B cell (primary cell): ENCODE measurements around the gene DSTYK. TPM values are rescaled to one million over a fixed set of nuclear protein-coding genes. Genes with fewer than 3 reads are reported as not detected.

Experiments
- ATAC-seq: fragments of 200-7000 bp; cut with Tn5 transposase; one replicate; pipeline ENCODE4 v1.10.0; 2021; ENCODE audit warnings: low read depth, mild to moderate bottlenecking, moderate number of reproducible peaks, moderate library complexity
- CTCF ChIA-PET: fragments of 350-600 bp; sonication (Branson Sonifier 250); formaldehyde crosslinking; loops from one replicate; lab custom pipeline; 2021; ENCODE audit warnings: antibody characterized with exemption, inconsistent platforms; lab: Charles Lee
- POLR2A ChIA-PET: fragments of 350-600 bp; sonication (Branson Sonifier 250); formaldehyde crosslinking; loops from one replicate; lab custom pipeline; 2021; ENCODE audit warnings: antibody characterized with exemption; lab: Charles Lee
- DNase-seq: peaks from one replicate; pipeline ENCODE4 v3.0.0; 2013
- H2AFZ ChIP-seq: 2 replicates; pipeline ENCODE4 v1.6.1; 2012; ENCODE audit warnings: mild to moderate bottlenecking, low read depth, low read length; ENCODE audit not compliant: insufficient read depth, poor library complexity, severe bottlenecking
- H3K27ac ChIP-seq, 2 donors: 1 replicate in 1 of 2; 2 replicates in 1 of 2; pipeline ENCODE4 v1.5.1; 2012 to 2013; ENCODE audit warnings: low read length in 2 of 2, mild to moderate bottlenecking in 2 of 2, moderate library complexity in 1 of 2
- H3K27me3 ChIP-seq, 4 experiments: fragments of 200-600 bp in 1 of 4; sonication (generic) in 1 of 4; replicated peaks in 1 of 4; 1 replicate in 2 of 4; 2 replicates in 2 of 4; pipeline versions ENCODE4 v1.6.1 to v1.7.0; 2013 to 2016; ENCODE audit warnings: low read length in 3 of 4, mild to moderate bottlenecking in 2 of 4, mixed read lengths in 1 of 4, moderate library complexity in 1 of 4; ENCODE audit not compliant: insufficient read depth in 4 of 4, control insufficient read depth in 3 of 4; ENCODE audit errors: control extremely low read depth in 1 of 4
- H3K36me3 ChIP-seq, 2 experiments: replicated peaks in 1 of 2; 1 replicate in 1 of 2; 2 replicates in 1 of 2; pipeline versions ENCODE4 v1.6.1 to v1.7.1; 2013; ENCODE audit warnings: low read length in 1 of 2; ENCODE audit not compliant: insufficient read depth in 2 of 2, control insufficient read depth in 1 of 2; ENCODE audit errors: control extremely low read depth in 1 of 2, extremely low read depth in 1 of 2
- H3K4me1 ChIP-seq, 2 donors: fragments of 200-600 bp in 1 of 2; sonication (generic) in 1 of 2; 1 replicate in 1 of 2; 2 replicates in 1 of 2; pipeline versions ENCODE4 v1.5.1 to v1.6.1; 2013 to 2017; ENCODE audit warnings: low read length in 2 of 2; ENCODE audit not compliant: control insufficient read depth in 2 of 2, insufficient read depth in 2 of 2
- H3K4me2 ChIP-seq: replicated peaks from 2 replicates; pipeline ENCODE3; 2012; ENCODE audit warnings: mild to moderate bottlenecking, low read depth, low read length; ENCODE audit not compliant: poor library complexity, severe bottlenecking
- H3K4me3 ChIP-seq, 5 experiments: fragments of 200-600 bp in 1 of 5; sonication (generic) in 1 of 5; 1 replicate in 3 of 5; 2 replicates in 2 of 5; pipeline versions ENCODE4 v1.5.1 to v1.7.0; 2011 to 2016; ENCODE audit warnings: low read length in 4 of 5, mild to moderate bottlenecking in 4 of 5, low read depth in 2 of 5, control low read depth in 1 of 5, moderate library complexity in 1 of 5; ENCODE audit not compliant: insufficient read depth in 1 of 5; ENCODE audit errors: control extremely low read depth in 1 of 5, extremely low read depth in 1 of 5
- H3K79me2 ChIP-seq: fragments of 200-600 bp; sonication (generic); one replicate; pipeline ENCODE4 v1.6.0; 2016; ENCODE audit warnings: low read length; ENCODE audit not compliant: control insufficient read depth, insufficient read depth
- H3K9ac ChIP-seq: fragments of 200-600 bp; sonication (generic); 2 replicates; pipeline ENCODE4 v1.6.1; 2017; ENCODE audit warnings: mild to moderate bottlenecking, low read length, moderate library complexity
- H3K9me3 ChIP-seq, 3 donors: one replicate each; pipeline versions ENCODE4 v1.6.1 to v1.7.1; 2013; ENCODE audit warnings: low read length in 2 of 3; ENCODE audit not compliant: control insufficient read depth in 2 of 3, insufficient read depth in 1 of 3; ENCODE audit errors: control extremely low read depth in 1 of 3
- H4K20me1 ChIP-seq: 2 replicates; pipeline ENCODE4 v1.6.0; 2012; ENCODE audit warnings: mild to moderate bottlenecking, low read length; ENCODE audit not compliant: insufficient read depth, control insufficient read depth, poor library complexity, severe bottlenecking
- H3K27ac Mint-ChIP-seq: one replicate; pipeline ENCODE4 v1.8.0; 2021; ENCODE audit warnings: mixed read lengths
- H3K27me3 Mint-ChIP-seq: one replicate; pipeline ENCODE4 v1.8.0; 2021; ENCODE audit warnings: mixed read lengths
- H3K4me1 Mint-ChIP-seq: one replicate; pipeline ENCODE4 v1.8.0; 2021; ENCODE audit warnings: mixed read lengths
- H3K4me3 Mint-ChIP-seq: one replicate; pipeline ENCODE4 v1.8.0; 2021; ENCODE audit warnings: mixed read lengths
- H3K9me3 Mint-ChIP-seq: one replicate; pipeline ENCODE4 v1.8.0; 2022; ENCODE audit warnings: mixed read lengths; ENCODE audit not compliant: insufficient read depth
- CTCF ChIP-seq: fragments of 200-600 bp; IDR thresholded peaks from one replicate; pipeline ENCODE4 v1.8.0; 2022; ENCODE audit warnings: antibody characterized with exemption, mild to moderate bottlenecking
- EZH2 ChIP-seq: IDR thresholded peaks from 2 replicates; pipeline ENCODE4 v1.6.1; 2012; ENCODE audit warnings: borderline replicate concordance, low read depth, mild to moderate bottlenecking, moderate library complexity, low read length; ENCODE audit not compliant: insufficient read depth, poor library complexity, severe bottlenecking
- WGBS: methylation state at CpG from one replicate; pipeline ENCODE4 v1.1.5; 2013; ENCODE audit warnings: missing lambda C conversion rate; ENCODE audit not compliant: insufficient coverage; 5-methylcytosine and 5-hydroxymethylcytosine counted together
- intact Hi-C: fragments of 100-400 bp; cut with micrococcal nuclease; formaldehyde crosslinking; loops from one replicate; pipeline ENCODE4 v1.10.0; 2022
- polyA plus RNA-seq: library from polyadenylated mRNA; depleted of rRNA; stranded (reverse); fragments of >200 nt; gene quantifications from 2 replicates; pipeline ENCODE4 v1.2.3, GENCODE V29; 2012
- total RNA-seq, 2 donors: library from RNA; stranded (reverse); fragments of 120-200 nt in 1 of 2; gene quantifications; 1 replicate in 1 of 2; 2 replicates in 1 of 2; pipeline versions ENCODE4 v1.2.3 to v1.2.4, GENCODE V29; 2013 to 2022

DSTYK gene
- total and polyA plus RNA-seq, 2 donors (not counting 1 experiment from before 2014, with no cell fraction given): 3.6 to 15.7 TPM

- ChIA-PET POLR2A (no interaction called here), CTCF (interaction anchor here (0.8 to 3.9 kb wide), 2 partner anchors 8 to 159 kb away, joined by 4 to 16 read pairs; partner anchors contain the start of gene TMCC2)
- TF ChIP-seq CTCF (no peak), EZH2 (no peak)
- H3K36me3 ChIP-seq: no peaks in the 10 kb centered on the region
- Mint-ChIP-seq H3K4me1 (peaks cover 1% of the 10 kb centered on the region), H3K4me3 (no peak overlapping the region), H3K27ac (no peak overlapping the region), H3K9me3 (no peaks in the 10 kb centered on the region), H3K27me3 (peaks cover 17% of the 10 kb centered on the region)
- no CpG with 5 or more reads among the region's 2 CpGs for WGBS
- ATAC-seq (no peak), DNase-seq (no peak)
- H3K27ac ChIP-seq: no peak overlapping the region
- H3K9me3 ChIP-seq: no peaks in the 10 kb centered on the region
- H3K4me1 ChIP-seq: no peaks in the 10 kb centered on the region
- no peak overlapping the region for H3K4me3 ChIP-seq
- H4K20me1 ChIP-seq: no peaks in the 10 kb centered on the region
- no peak overlapping the region for H3K4me2 ChIP-seq
- no peaks in the 10 kb centered on the region for H3K79me2 ChIP-seq
- no peaks in the 10 kb centered on the region for H3K27me3 ChIP-seq
- H2AFZ ChIP-seq: no peak overlapping the region
- no peak overlapping the region for H3K9ac ChIP-seq
- intact Hi-C loops: no loop called here
These were observed 8.9 kb upstream of the DSTYK start for GRCh38 chr1:205220421-205220820.

- POLR2A ChIA-PET: no interaction called here
- H3K4me2 ChIP-seq: no peak overlapping the region
- no peak overlapping the region for H2AFZ ChIP-seq
- H3K27me3 ChIP-seq: no peaks in the 10 kb centered on the region
- no peaks in the 10 kb centered on the region for H3K36me3 ChIP-seq
- H4K20me1 ChIP-seq: no peaks in the 10 kb centered on the region
- 93% methylated on average over 3 of the region's 3 CpGs for WGBS
- Mint-ChIP-seq H3K4me3 (no peak overlapping the region), H3K9me3 (no peaks in the 10 kb centered on the region), H3K27ac (no peak overlapping the region), H3K27me3 (peaks cover 14% of the 10 kb centered on the region), H3K4me1 (peaks cover 15% of the 10 kb centered on the region)
- ATAC-seq (no peak), DNase-seq (no peak)
- H3K9ac ChIP-seq: no peak overlapping the region
- no peaks in the 10 kb centered on the region for H3K79me2 ChIP-seq
- CTCF ChIA-PET: interaction anchor here (1.0 to 3.9 kb wide), 2 partner anchors 11 to 38 kb away, joined by 3 to 16 read pairs; partner anchors contain the start of gene TMCC2
- TF ChIP-seq EZH2: no peak
- TF ChIP-seq CTCF: no peak
- H3K27ac ChIP-seq: no peak overlapping the region
- intact Hi-C loops: no loop called here
- no peaks in the 10 kb centered on the region for H3K9me3 ChIP-seq
- H3K4me1 ChIP-seq: peaks cover 7 to 8% of the 10 kb centered on the region in 2 donors
- no peak overlapping the region for H3K4me3 ChIP-seq
These were observed 5.9 kb upstream of the DSTYK start for GRCh38 chr1:205217418-205217817.
